Ectodermal cell (in vitro differentiated cells): ENCODE results near the gene UBE2K.
"Not testable (repeated sequence)": the region's sequence is repeated elsewhere in the genome, so short reads cannot be mapped to it uniquely, and the experiment has no call there.

Experiments used
- H3K27ac ChIP-seq: 2 replicates; pipeline ENCODE4 v1.7.0; 2013; ENCODE audit warnings: mild to moderate bottlenecking, low read depth, low read length; ENCODE audit not compliant: insufficient read depth, poor library complexity, severe bottlenecking
- H3K27me3 ChIP-seq: 2 replicates; pipeline ENCODE4 v1.7.0; 2013; ENCODE audit warnings: mild to moderate bottlenecking, low read length; ENCODE audit not compliant: insufficient read depth, control insufficient read depth, poor library complexity, severe bottlenecking
- H3K36me3 ChIP-seq: one replicate; pipeline ENCODE4 v1.7.0; 2013; ENCODE audit warnings: low read length; ENCODE audit not compliant: control insufficient read depth, insufficient read depth
- H3K4me1 ChIP-seq: one replicate; pipeline ENCODE4 v1.7.0; 2013; ENCODE audit warnings: low read length; ENCODE audit not compliant: control insufficient read depth, insufficient read depth
- H3K4me3 ChIP-seq: 2 replicates; pipeline ENCODE4 v1.7.0; 2013; ENCODE audit warnings: low read depth, low read length, control low read depth; ENCODE audit not compliant: insufficient read depth
- H3K9me3 ChIP-seq: 2 replicates; pipeline ENCODE4 v1.7.0; 2013; ENCODE audit warnings: mild to moderate bottlenecking, low read length, moderate library complexity; ENCODE audit not compliant: control insufficient read depth
- WGBS, 2 experiments: methylation state at CpG; one replicate each; pipeline ENCODE4 v1.1.7; 2013; ENCODE audit warnings: missing lambda C conversion rate in 2 of 2; 5-methylcytosine and 5-hydroxymethylcytosine counted together

Gene UBE2K

GRCh38 chr4:39721273-39721672 lies 23.3 kb downstream of the UBE2K start:
- not testable (repeated sequence) for H3K27ac ChIP-seq, H3K27me3 ChIP-seq, H3K36me3 ChIP-seq, H3K4me3 ChIP-seq, H3K9me3 ChIP-seq, H3K4me1 ChIP-seq
- WGBS, 2 experiments, result 87 to 93% methylated on average over 6 of the region's 6 CpGs

DNA sequence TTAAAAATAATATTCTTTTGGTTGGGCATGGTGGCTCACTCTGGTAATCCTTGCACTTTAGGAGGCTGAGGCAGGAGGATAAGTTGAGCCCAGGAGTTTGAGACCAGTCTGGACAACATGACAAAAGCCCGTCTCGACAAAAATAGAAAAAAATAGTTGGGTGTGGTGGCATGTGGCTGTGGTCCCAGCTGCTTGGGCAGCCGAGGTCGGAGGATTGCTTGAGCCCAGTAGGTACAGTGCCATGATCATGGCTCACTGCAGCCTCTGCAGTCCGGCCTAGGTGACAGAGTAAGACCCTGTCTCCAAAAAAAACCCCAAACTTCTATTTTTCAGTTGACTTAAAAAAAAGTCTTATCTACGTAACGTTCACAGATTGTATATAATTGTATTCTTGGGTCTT lies 23.9 kb downstream of the UBE2K start:
- H3K4me3 ChIP-seq, result no peak overlapping the region
- no peaks in the 10 kb centered on the region for H3K9me3 ChIP-seq
- no peak overlapping the region for H3K27ac ChIP-seq
- H3K27me3 ChIP-seq, result no peaks in the 10 kb centered on the region
- 94 to 95% methylated on average over 5 to 7 of the region's 7 CpGs for WGBS, 2 experiments
- H3K4me1 ChIP-seq, result no peaks in the 10 kb centered on the region
- H3K36me3 ChIP-seq, result peaks cover 3% of the 10 kb centered on the region

DNA sequence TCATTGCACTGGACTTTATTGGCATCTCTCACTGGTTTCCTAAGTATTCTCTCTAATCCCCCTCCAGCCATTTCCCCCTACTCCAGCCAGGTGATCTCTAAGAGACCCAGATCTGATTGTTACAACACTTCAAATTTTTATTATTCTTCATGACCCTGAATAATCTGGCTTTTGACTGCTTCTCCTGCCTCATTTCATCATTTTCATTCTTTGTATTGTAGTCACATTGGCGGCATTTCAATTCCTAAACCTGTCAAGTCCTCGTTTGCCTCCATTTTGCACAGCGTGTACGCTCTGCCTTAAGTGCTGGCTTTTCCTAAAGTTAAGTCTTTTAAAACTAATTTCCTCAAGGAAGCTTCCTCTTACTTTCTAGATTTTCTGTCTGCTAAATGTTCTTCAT lies 31.6 kb downstream of the UBE2K start:
- Histone ChIP-seq H3K9me3 (no peaks in the 10 kb centered on the region), H3K27ac (no peak overlapping the region), H3K27me3 (no peaks in the 10 kb centered on the region), H3K4me1 (no peaks in the 10 kb centered on the region), H3K4me3 (no peak overlapping the region), H3K36me3 (peaks cover 5% of the 10 kb centered on the region)
- 95 to 97% methylated on average over 4 of the region's 4 CpGs for WGBS, 2 experiments

GRCh38 chr4:39730072-39730471 lies 32.1 kb downstream of the UBE2K start:
- Histone ChIP-seq H3K27ac (no peak overlapping the region), H3K9me3 (no peaks in the 10 kb centered on the region)
- 90 to 92% methylated on average over 3 of the region's 3 CpGs for WGBS, 2 experiments

GRCh38 chr4:39731908-39732307 lies 34.0 kb downstream of the UBE2K start:
- peaks cover 6% of the 10 kb centered on the region for H3K36me3 ChIP-seq
- WGBS, 2 experiments, result 100% methylated on average over 2 of the region's 2 CpGs
- H3K27ac ChIP-seq, result no peak overlapping the region
- no peaks in the 10 kb centered on the region for H3K9me3 ChIP-seq
- H3K4me1 ChIP-seq, result no peaks in the 10 kb centered on the region
- H3K27me3 ChIP-seq, result no peaks in the 10 kb centered on the region
- no peak overlapping the region for H3K4me3 ChIP-seq

More at GRCh38 chr4:39730072-39730471, 32.1 kb downstream of the UBE2K start:
- Histone ChIP-seq H3K27me3 (no peaks in the 10 kb centered on the region), H3K36me3 (peaks cover 6% of the 10 kb centered on the region), H3K4me1 (no peaks in the 10 kb centered on the region), H3K4me3 (no peak overlapping the region)

DNA sequence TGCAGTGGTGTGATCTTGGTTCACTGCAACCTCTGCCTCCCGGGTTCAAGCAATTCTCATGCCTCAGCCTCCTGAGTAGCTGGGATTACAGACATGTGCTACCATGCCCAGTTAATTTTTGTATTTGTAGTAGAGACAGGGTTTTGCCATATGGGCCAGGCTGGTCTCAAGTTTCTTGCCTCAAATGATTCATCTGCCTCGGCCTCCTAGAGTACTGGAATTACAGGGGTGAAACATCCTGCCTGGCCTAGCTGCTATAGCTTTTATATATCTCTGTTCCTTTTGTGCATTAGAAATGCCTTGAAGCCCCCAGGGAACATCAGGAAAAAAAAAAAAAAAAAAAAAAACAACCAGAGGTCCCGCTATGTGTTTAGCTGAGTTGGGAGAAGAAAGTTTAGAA lies 34.8 kb downstream of the UBE2K start:
- peaks cover 6% of the 10 kb centered on the region for H3K36me3 ChIP-seq
- H3K4me3 ChIP-seq, result no peak overlapping the region
- no peaks in the 10 kb centered on the region for H3K9me3 ChIP-seq
- 89 to 92% methylated on average over 2 of the region's 3 CpGs for WGBS, 2 experiments
- H3K4me1 ChIP-seq, result no peaks in the 10 kb centered on the region
- H3K27ac ChIP-seq, result no peak overlapping the region
- no peaks in the 10 kb centered on the region for H3K27me3 ChIP-seq

DNA sequence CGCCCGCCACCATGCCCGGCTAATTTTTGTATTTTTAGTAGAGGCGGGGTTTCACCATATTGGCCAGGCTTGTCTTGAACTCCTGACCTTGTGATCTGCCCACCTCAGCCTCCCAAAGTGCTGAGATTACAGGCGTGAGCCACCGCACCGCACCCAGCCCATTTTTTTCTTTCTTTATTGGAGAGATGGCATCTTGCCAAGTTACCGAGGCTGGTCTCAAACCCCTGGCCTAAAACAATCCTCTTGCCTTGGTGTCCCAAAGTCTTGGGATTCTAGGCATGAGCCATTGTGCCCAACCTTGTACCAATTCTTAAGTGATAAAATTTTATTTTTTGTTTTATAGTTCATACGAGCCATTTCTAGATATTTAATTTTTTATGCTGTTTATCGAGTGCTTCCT lies 41.7 kb downstream of the UBE2K start:
- not testable (repeated sequence) for H3K4me3 ChIP-seq, H3K9me3 ChIP-seq, H3K27me3 ChIP-seq, H3K36me3 ChIP-seq, H3K4me1 ChIP-seq, H3K27ac ChIP-seq
- WGBS, 2 experiments, result 97 to 98% methylated on average over 10 of the region's 10 CpGs

- no peaks in the 10 kb centered on the region for H3K9me3 ChIP-seq
- 90 to 100% methylated on average over 1 to 2 of the region's 2 CpGs for WGBS, 2 experiments
- no peak overlapping the region for H3K27ac ChIP-seq
- H3K4me3 ChIP-seq, result no peak overlapping the region
- no peaks in the 10 kb centered on the region for H3K27me3 ChIP-seq
- H3K4me1 ChIP-seq, result no peaks in the 10 kb centered on the region
- H3K36me3 ChIP-seq, result peaks cover 10% of the 10 kb centered on the region
Observed at GRCh38 chr4:39741401-39741800, 43.5 kb downstream of the UBE2K start.

DNA sequence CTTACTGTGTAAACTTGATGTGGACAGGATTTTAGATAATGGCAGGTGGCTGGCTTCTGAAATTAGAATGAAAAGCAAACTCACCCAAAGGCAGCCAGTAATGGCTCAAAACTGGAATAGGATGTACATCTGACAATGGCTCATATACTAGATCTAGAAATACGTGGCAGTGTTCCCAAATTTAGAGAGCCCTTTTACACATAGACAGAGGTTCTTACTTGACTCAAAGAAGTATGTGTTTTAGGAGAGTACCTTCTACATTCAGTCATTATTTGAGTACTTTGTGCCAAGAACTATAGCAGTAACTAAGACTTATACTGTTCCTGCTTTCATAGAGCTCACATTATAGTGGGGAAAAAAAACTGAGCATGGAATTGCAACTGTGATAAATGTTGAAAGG lies 48.0 kb downstream of the UBE2K start:
- H3K36me3 ChIP-seq, result peaks cover 19% of the 10 kb centered on the region
- H3K4me3 ChIP-seq, result no peak overlapping the region
- H3K9me3 ChIP-seq, result no peaks in the 10 kb centered on the region
- H3K27me3 ChIP-seq, result no peaks in the 10 kb centered on the region
- 94 to 100% methylated on average over 1 of the region's 1 CpG for WGBS, 2 experiments
- H3K4me1 ChIP-seq, result no peaks in the 10 kb centered on the region
- H3K27ac ChIP-seq, result no peak overlapping the region

DNA sequence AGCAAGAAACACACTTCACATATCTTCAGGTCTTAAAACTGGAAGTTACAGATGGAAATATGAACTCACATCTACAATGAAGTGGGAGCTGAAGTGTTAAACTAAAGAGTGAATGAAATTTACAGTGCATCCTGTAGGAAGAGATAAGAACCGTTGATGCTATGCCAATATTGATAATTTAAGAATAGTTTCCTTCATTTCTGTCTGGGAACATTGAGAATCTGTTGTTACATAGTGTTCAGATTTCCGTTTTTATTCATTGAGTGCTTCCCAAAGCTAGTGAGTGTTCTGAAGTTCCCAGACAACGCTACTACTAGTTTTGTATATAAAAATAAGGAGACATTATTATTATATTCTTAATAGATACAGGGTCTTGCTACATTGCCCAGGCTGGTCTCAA lies 52.3 kb downstream of the UBE2K start:
- no peak overlapping the region for H3K27ac ChIP-seq
- no peak overlapping the region for H3K4me3 ChIP-seq
- WGBS, 2 experiments, result 98 to 100% methylated on average over 2 of the region's 3 CpGs
- H3K4me1 ChIP-seq, result no peaks in the 10 kb centered on the region
- no peaks in the 10 kb centered on the region for H3K27me3 ChIP-seq
- H3K9me3 ChIP-seq, result no peaks in the 10 kb centered on the region
- H3K36me3 ChIP-seq, result peaks cover 18% of the 10 kb centered on the region

DNA sequence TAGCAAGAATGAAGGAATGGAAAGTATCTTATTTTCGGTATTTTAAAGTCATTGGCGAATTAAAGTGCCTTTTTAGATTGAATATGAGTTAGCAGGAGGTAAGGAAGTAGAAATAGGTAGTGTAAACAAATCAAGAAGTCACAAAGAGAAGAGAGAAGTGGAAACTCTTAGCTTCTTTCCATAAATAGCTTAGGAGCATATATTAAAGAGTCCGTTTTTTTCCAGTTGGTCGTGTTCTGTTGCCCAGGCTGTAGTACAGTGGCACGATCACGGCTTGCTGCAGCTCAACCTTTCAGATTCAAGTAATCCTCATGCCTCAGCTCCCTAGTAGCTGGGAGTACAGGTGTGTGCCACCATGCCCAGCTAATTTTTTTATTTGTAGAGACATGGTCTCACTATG lies 56.4 kb downstream of the UBE2K start:
- Histone ChIP-seq H3K27me3 (no peaks in the 10 kb centered on the region), H3K27ac (no peak overlapping the region), H3K9me3 (no peaks in the 10 kb centered on the region), H3K4me1 (no peaks in the 10 kb centered on the region), H3K4me3 (no peak overlapping the region), H3K36me3 (peaks cover 14% of the 10 kb centered on the region)
- WGBS, 2 experiments, result 94 to 95% methylated on average over 6 of the region's 6 CpGs
